ENCODE results near the gene RBCK1.

The RBCK1 gene

DNA sequence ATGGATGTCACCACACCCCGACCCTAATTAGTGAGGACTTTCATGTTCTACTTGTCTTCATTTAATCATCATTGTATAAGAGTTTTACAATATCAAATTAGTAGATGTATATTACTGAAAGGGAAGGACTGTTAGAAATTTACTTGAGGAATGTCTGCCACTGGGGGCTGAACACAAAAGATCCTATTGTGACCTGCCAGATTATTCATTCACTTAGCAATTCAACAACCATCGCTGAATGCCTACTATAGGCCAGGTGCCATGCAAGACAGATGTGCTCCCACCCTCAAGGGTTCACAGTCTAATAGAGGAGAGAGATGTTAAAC, 8.0 kb upstream of the RBCK1 start:
- no peak for DNase-seq

- DNase-seq: no peak
Observed at GRCh38 chr20:400454-401275, 7.4 kb upstream of the RBCK1 start.

- no peak for DNase-seq
Observed at GRCh38 chr20:401682-402495, 6.2 kb upstream of the RBCK1 start.

GRCh38 chr20:402496-402885, 5.6 kb upstream of the RBCK1 start:
- no peak for DNase-seq

- no peak for DNase-seq
Observed at GRCh38 chr20:402898-403581, 5.1 kb upstream of the RBCK1 start.

DNA sequence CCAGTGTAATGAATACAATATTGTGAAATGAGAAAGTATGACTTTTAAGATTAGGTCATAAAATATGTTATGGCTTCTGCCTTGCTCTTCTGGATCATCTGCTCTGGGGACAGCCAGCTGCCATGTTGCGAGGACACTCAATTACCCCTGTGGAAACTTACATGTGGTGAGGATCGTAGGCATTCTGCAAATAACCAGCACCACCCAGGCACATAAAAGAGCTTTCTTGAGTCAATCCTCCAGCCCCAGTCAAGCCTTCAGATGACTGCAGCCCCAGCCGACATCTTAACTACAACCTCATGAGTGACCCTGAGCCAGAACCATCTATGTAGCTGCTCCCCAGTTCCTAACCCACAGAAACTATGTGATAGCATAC, 4.5 kb upstream of the RBCK1 start:
- DNase-seq: no peak

DNA sequence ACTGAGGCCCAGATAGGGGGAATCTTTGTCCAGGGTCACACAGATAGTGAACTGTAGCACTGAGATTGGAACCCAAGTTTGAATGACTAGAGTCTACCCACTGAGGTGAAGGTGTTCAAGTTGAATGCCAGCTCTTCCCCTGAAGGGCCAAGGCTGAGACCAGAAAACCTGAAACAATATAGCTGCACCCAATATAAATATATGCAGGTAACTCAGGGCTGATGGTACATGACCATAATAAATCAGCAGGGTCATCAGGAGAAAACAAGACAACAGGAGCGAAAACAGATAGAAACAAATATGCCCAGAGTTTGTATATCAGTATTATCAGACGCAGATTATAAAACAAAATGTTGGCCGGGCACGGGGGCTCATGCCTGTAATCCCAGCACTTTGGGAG, 4.0 kb upstream of the RBCK1 start:
- no peak for DNase-seq

DNA sequence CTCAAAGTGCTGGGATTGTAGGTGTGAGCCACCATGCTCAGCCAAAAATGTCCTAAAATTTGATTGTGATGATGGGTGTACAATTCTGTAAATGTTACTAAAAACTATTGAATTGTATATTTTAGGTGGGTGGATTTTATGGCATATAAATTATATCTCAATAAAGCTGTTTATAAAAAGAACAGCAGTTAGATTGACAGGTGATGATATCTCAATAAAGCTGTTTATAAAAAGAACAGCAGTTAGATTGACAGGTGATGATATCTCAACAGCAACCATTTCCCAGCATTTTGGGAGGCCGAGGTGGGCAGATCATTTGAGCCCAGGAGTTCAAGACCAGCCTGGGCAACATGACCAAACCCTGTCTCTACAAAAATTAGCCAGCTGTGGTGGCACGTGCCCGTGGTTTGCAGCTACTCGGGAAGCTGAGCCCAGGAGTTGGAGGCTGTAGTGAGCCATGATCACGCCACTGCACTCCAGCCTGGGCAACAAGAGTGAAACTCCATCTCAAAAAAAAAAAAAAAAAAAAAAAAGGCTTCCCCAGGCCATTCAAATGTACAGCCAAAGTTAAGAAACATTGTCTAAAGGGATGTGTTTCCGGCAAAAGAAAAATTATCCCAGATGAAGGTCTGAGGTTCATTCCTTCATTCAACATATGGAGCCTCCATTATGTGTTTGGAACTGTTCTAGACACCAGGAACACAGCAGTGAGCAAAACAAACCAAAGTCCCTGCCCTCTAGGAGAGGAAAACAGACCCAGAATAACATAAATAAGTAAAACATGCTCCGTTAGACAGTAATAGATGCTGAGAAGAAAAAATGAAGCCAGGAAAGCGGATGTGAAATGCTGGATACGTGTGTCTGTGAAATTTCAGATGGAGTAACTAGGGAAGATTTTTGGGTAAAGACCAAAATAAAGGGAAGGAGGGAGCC, 1.6 kb upstream of the RBCK1 start:
- DNase-seq: no peak

DNA sequence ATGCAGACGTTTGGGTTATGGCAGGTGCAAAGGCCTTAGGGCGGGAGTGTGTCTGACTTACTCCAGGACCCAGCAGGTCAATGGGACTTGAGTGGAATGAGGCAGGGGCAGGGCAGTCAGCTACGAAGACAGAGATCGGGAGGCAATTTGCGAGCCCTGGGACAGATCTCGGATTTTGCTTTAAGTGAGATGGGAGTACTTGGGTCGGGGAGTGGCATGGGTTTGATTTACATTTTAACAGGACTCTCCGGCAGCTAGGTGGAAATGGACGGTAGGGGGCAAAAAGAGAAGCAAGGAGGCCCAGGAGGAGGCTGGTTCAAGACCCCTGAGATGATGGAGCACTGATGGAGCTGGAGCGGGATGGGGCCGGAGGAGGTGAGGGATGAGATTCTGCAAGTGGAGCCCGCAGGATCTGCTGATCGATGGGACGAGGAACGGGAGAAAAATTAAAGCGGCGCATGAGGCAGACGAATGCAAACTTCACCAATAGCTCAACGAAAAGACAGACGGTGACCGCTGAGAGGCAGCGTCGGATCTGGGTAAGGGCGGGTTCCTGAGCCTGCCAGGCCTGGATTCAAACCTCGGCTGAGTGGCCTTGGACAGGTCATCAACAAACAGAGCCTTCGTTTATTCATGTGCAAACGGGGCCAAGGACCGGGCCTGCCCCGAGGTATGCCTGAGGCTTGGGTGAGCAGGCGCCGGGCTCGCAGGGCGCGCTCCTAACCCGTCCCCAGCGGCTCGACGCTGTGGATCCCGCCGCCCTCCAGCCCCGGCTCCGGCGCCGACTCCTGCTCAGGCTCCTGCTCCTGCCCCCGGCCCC, 756 bp upstream of the RBCK1 start:
- peak; percentile 72 for DNase-seq

DNA sequence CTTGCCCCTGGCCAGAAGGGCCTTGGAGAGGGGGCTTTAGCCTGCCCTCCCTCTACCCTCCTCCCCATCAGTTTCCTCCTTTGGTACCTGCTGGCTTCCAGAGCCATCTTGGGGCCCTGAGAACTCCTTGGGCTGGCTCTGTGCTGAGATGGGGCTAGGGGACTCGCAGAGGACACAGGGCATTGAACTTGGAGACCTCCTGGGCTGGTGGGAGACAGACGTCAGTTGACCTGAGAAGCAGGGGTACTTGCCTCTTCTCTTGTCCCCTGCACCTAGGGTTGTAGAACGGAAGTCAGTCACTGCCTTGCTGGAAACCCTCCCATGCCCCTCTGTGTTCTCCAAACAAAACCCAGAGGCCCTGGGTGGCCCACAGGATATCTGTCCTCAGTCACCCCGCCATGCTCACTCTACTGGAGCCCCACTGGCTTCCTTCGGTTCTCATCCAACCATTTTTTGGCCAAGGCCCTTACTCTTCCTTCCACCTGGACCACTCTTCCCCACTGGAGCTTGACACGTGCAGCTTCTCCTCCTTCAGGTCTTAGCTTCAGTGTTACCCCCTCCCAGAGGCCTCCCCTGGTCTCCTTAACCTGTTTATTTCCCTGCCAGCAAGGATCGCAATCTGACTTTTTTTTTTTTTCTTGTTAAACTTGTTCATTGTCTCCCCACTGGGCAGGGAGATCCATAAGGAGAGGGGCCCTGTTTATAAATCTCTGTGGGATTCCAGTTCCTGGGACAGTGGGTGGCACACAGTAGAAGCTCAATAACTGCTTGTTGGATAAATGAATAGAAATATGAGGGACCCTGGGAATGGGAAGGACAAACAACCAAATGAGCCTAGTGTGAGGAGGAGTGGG, 971 bp downstream of the RBCK1 start:
- no peak for DNase-seq

GRCh38 chr20:409697-410559, 1.8 kb downstream of the RBCK1 start:
- DNase-seq: no peak

DNA sequence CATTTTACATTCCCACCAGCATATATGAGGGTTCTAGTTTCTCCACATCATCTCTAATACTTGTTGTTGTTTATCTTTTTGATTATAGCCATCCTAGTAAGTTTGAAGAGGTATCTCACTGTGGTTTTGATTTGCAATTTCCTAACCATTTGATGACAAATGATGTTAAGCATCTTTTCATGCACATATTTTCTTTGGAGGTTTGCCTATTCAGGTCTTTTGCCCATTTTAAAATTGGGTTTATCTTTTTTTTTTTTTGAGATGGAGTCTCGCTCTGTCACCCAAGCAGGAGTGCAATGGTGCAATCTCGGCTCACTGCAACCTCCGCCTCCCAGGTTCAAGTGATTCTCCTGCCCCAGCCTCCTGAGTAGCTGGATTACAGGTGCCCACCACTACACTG, 4.0 kb downstream of the RBCK1 start:
- DNase-seq: no peak

- DNase-seq: no peak
Observed at GRCh38 chr20:414161-414560, 6.1 kb downstream of the RBCK1 start.

DNA sequence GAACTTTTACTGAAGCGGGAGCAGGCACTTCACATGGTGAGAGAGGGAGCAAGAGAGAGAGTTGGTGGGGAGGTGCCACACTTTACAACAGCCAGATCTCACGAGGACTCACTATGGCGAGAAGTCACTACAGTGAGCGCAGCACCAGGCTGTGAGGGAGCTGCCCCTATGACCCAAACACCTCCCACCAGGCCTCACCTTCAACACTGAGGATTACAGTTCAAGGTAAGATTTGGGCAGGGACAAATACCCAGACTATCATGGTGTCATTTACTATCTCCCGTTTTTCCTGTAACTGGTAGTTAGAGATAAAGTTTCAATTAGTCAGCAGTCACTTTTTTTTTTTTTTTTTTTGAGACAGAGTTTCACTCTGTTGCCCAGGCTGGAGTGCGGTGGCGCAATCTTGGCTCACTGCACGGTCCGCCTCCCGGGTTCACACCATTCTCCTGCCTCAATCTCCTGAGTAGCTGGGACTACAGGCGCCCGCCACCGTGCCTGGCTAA, 7.8 kb downstream of the RBCK1 start:
- no peak for DNase-seq

DNA sequence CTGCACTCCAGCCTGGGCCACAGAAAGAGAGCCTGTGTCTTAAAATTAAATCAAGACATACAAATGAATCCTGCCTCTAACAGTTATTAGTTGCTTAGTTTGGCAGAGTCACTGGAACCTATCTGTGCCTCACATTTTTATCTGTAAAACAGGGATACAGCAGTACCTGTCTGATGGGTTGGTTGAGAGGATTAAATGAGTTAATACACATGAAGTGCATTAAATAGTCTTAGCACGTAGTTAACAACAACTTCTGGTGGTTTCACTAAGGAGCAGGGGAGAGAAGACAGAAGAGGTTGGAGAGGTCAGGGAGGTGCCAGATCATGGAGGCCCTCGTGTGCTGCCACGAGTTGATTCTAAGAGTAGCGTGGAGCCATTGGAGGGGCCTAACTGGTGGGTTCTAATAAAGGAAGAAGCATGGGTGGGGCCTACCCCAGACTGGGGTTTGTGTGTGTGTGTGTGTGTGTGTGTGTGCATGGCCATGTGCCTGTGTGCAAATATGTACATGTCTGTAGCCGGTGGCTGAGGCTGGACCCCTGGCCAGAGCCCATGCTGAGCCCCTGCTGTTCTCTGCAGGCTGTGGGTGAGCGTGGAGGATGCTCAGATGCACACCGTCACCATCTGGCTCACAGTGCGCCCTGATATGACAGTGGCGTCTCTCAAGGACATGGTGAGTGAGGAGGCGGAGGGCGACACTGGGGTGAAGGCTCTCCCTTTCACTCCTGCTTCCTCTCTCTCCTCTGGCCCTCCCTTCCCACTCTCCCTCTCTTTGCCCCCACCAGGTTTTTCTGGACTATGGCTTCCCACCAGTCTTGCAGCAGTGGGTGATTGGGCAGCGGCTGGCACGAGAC, 9.1 kb downstream of the RBCK1 start:
- no peak for DNase-seq

- no peak for DNase-seq
Observed at GRCh38 chr20:417801-418342, 9.8 kb downstream of the RBCK1 start.

DNA sequence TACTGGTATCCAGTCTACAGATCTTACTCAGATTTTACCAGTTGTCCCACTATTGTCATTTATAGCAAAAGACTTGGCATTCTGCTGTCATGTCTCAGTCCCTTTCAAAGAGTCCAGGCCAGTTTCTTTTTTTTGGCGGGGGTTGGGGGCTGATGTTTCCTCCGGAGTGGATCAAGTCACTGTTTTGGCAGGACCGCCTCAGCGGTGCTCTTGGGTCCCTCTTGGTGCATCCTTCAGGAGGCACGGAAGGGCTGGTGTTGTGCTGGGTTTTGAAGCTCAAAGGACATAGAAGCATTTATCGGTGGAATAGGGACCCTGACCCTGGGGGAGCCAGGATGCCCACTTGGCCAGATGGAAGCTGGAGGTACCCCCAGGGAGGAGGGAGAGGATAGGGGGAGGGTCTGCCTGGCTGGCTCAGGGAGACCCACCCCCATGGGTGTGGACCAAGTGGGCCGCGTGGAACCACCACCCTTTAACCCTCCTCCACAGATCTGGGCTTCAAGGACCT, 10.8 kb downstream of the RBCK1 start:
- DNase-seq: no peak

DNA sequence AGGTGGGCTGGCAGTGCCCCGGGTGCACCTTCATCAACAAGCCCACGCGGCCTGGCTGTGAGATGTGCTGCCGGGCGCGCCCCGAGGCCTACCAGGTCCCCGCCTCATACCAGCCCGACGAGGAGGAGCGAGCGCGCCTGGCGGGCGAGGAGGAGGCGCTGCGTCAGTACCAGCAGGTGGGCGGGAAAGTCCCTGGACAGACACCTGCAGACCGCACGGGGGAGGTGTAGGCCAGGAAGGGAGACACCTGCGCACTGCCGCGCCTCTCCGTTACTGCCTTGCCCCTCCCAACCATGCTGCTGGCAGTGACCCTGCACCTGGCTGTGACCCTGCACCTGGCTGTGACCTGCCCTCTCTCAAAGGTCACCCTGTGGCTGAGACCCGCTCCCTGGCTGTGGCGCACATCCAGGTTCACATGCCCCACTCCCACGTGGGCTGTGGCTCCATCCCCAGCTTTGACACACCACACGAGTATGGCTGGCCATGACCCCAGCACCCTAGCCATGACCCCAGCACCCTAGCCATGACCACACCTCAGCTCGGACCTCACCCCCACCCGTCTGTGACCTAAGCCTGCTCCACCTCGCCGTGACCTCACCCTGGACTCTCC, 11.6 kb downstream of the RBCK1 start:
- DNase-seq: no peak

Data from activated CD4-positive, CD25-positive, alpha-beta regulatory T cell treated with anti-CD3 and anti-CD28 coated beads, Interleukin-2, amount 50 U/mL, for 72 hours (primary cell).